Heart right ventricle (tissue), 16 donors: ENCODE results near the gene IQCK. TPM values are rescaled to one million over a fixed set of nuclear protein-coding genes. Genes with fewer than 3 reads are reported as not detected.
A peak's percentile ranks its signal among the peaks of the same experiment; 100 is the strongest.

Experiments
- ATAC-seq, 8 donors: fragments of 200-7000 bp; cut with Tn5 transposase; one replicate each; pipeline ENCODE4 v1.9.1; 2020; ENCODE audit warnings: mild to moderate bottlenecking in 8 of 8, moderate library complexity in 8 of 8, moderate number of reproducible peaks in 1 of 8
- DNase-seq, 2 donors: peaks; one replicate each; pipeline ENCODE4 v3.0.0-alpha.2; 2020
- H3K27ac ChIP-seq, 10 donors: fragments of 200-600 bp; sonication (generic) in 2 of 10; one replicate each; pipeline versions ENCODE4 v1.5.0 to v1.8.0; 2020 to 2022; ENCODE audit warnings: mild to moderate bottlenecking in 3 of 10
- H3K27me3 ChIP-seq, 7 donors: fragments of 200-600 bp; one replicate each; pipeline ENCODE4 v1.8.0; 2021 to 2022; ENCODE audit warnings: mild to moderate bottlenecking in 2 of 7
- H3K36me3 ChIP-seq, 9 donors: fragments of 200-600 bp; sonication (generic) in 1 of 9; one replicate each; pipeline versions ENCODE4 v1.5.0 to v1.8.0; 2020 to 2022; ENCODE audit warnings: mild to moderate bottlenecking in 2 of 9
- H3K4me1 ChIP-seq, 9 donors: fragments of 200-600 bp; sonication (generic) in 1 of 9; one replicate each; pipeline versions ENCODE4 v1.5.0 to v1.8.0; 2020 to 2022; ENCODE audit warnings: mild to moderate bottlenecking in 4 of 9
- H3K4me3 ChIP-seq, 10 donors: fragments of 200-600 bp; sonication (generic) in 2 of 10; one replicate each; pipeline versions ENCODE4 v1.5.0 to v1.8.0; 2020 to 2022; ENCODE audit warnings: mild to moderate bottlenecking in 7 of 10, moderate library complexity in 2 of 10
- H3K9me3 ChIP-seq, 11 donors: fragments of 200-600 bp in 10 of 11; sonication (generic) in 2 of 11; one replicate each; pipeline versions ENCODE4 v1.5.0 to v1.8.0; 2013 to 2022; ENCODE audit warnings: mild to moderate bottlenecking in 2 of 11, control low read depth in 1 of 11, moderate library complexity in 1 of 11
- WGBS, 2 donors: extraction: QIAGEN DNeasy Blood & Tissue Kit; methylation state at CpG; one replicate each; pipeline ENCODE4 v1.1.7; 2013; ENCODE audit warnings: inconsistent platforms in 1 of 2; 5-methylcytosine and 5-hydroxymethylcytosine counted together
- intact Hi-C, 10 donors: fragments of 100-400 bp; cut with DNase I; formaldehyde crosslinking; loops; one replicate each; pipeline versions ENCODE4 v1.11.1 to v1.14.2; 2022
- polyA plus RNA-seq, 2 donors: library from polyadenylated mRNA; stranded (reverse); fragments of 200-250 nt; gene quantifications; one replicate each; pipeline ENCODE4 v1.2.3, GENCODE V29; 2013
- total RNA-seq, 10 donors: library from RNA; stranded (reverse); fragmentation: NEBNext Ultra II Directional in 3 of 10; extraction: Animal tissue kit (Norgen Biotek cat#: 25700) in 3 of 10; gene quantifications; one replicate each; pipeline versions ENCODE4 v1.2.1 to v1.2.4, GENCODE V29; 2021 to 2023
- TF ChIP-seq, protein P1 (sequence below), 9 donors: fragments of 200-600 bp; sonication (generic) in 2 of 9; IDR thresholded peaks; one replicate each; pipeline versions ENCODE4 v1.5.0 to v1.8.0; 2021 to 2022; ENCODE audit warnings: antibody characterized with exemption in 9 of 9, mild to moderate bottlenecking in 5 of 9, moderate library complexity in 1 of 9
- donor health status: Arrhythmogenic right ventricular cardiomyopathy.
- donor health status: ischemic (EF 13 %, LVEDD 7.1; RV severe dilation, severe dysfunction).
- donor health status: healthy with polysubstance abuse.
- donor health status: DM: no; HTN: yes; CAD: no.
- donor health status: DM: no; HTN: no; CAD: no.
- donor health status: ischemic (EF 25% LVEDD 6.9; RV normal size, moderate dysfunction).
- donor health status: ischemic (EF 25% LVEDD 5.7; RV mildly dilated, moderate dysfunction).
- donor health status: healthy.
- donor health status: DM: yes; HTN: yes; CAD: no.
- donor health status: Ischemic cardiomyopathy.
- donor health status: ischemic (EF 35%, LVEDD 5.7; RV mildly dilated, moderate dysfunction).
- donor health status: nonischemic (EF 11% LVEDD 7.7; RV severe dilation, severe dysfunction).
- donor health status: DM: yes; HTN: yes; CAD: no.
- donor health status: PGD.
- donor health status: ischemic (EF 29% LVEDD 5.4; RV normal size, mild dysfunction).
- donor health status: nonischemic (EF 23%, LVEDD 6.1; RV moderate dilation, normal function).

Gene IQCK
- total and polyA plus RNA-seq, 12 donors: 5.5 to 11.7 (median 7.4) TPM

DNA sequence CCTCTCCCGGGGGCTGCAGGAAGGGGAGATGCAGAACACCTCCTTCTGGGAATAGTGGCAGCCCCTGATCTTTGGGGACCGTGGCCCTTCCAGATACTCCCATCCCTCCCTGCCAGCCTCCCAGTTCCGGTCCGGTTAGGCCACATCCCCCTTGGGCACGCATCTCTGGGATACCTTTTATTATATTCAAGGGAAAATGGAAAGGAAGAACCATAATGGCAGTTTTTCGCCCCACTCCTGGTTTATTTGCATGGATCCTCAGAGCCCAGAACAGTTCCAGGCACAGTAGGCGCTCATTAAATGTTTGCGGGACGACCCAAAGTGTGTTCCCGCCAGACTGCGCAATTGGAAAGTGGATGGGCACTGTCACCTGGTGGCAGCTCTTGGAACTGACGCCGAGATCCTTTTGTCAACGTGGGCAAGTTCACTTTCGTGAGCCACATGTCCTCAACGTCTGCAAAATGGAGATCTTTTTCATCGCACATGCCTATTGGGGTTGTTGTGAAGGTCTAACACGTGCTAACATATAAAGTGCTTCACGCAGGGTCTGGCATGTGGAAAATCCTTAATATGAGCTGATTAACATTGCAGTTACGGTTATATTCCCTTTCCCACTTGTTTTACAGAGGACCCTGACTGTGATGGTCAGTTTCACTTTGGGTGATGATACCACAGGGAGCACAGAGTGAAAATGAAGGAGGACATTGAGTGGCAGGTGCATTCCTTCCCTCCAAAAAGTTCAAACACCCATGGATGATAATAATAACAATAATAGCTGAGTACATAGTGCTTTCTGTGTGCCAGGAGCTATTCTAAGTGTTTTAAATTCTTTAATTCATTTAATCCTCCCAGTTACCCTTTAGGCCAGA is 168.2 kb downstream of the IQCK start:
- TF ChIP-seq, protein P1, sequence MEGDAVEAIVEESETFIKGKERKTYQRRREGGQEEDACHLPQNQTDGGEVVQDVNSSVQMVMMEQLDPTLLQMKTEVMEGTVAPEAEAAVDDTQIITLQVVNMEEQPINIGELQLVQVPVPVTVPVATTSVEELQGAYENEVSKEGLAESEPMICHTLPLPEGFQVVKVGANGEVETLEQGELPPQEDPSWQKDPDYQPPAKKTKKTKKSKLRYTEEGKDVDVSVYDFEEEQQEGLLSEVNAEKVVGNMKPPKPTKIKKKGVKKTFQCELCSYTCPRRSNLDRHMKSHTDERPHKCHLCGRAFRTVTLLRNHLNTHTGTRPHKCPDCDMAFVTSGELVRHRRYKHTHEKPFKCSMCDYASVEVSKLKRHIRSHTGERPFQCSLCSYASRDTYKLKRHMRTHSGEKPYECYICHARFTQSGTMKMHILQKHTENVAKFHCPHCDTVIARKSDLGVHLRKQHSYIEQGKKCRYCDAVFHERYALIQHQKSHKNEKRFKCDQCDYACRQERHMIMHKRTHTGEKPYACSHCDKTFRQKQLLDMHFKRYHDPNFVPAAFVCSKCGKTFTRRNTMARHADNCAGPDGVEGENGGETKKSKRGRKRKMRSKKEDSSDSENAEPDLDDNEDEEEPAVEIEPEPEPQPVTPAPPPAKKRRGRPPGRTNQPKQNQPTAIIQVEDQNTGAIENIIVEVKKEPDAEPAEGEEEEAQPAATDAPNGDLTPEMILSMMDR (IDR thresholded peaks at IDR 0.05): peak; percentile 99 to 100 (median 100)
- WGBS, 2 donors: 7 to 8% methylated on average over 20 of the region's 20 CpGs

DNA sequence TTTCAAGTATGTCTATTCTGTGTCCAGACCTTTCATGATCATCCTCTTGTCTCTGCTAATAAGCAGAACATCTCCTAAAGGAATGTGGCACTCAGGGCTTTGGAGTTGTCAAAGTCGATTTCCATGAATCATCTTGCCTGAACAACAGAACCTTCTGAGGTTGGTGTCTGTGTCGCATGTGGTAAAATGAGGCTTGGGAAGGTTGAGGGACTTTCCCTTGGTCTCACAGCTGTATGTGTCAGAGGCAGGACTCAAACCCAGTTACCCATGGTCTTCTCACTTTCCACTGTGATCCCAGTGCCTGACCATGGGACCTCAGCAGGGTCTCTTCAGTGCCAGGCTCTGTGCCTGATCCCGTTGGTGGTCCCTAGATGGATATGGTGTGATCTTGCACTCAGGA is 170.8 kb downstream of the IQCK start:
- 81 to 88% methylated on average over 3 of the region's 3 CpGs for WGBS, 2 donors
- no peak for DNase-seq
- intact Hi-C loops: loop anchor here in 6 of 10 donors (2.0 to 10.0 kb wide), 7 partner anchors 124 to 332 kb away; partner anchors contain the start of genes IQCK (in 1 of the 6), KNOP1 (in 1 of the 6) and VPS35L (in 1 of the 6)
- H3K27ac ChIP-seq: no peak overlapping the region
- peaks cover 0 to 18% (median 12%) of the 10 kb centered on the region in 9 donors for H3K4me1 ChIP-seq
- H3K27me3 ChIP-seq: peaks cover 0 to 18% (median 0%) of the 10 kb centered on the region in 7 donors
- no peak for ATAC-seq
- no peaks in the 10 kb centered on the region for H3K36me3 ChIP-seq
- H3K9me3 ChIP-seq: peaks cover 0 to 5% (median 0%) of the 10 kb centered on the region in 11 donors
- TF ChIP-seq, protein P1 (IDR thresholded peaks at IDR 0.05): no peak
- no peak overlapping the region for H3K4me3 ChIP-seq

More for the DNA sequence above, 168.2 kb downstream of the IQCK start:
- Histone ChIP-seq H3K27ac (no peak overlapping the region), H3K36me3 (peaks cover 0 to 6% (median 0%) of the 10 kb centered on the region in 9 donors), H3K4me3 (peak overlapping the region in 8 of 10 donors; percentile 74 to 97 (median 88)), H3K4me1 (peaks cover 0 to 34% (median 26%) of the 10 kb centered on the region in 9 donors), H3K9me3 (peaks cover 0 to 5% (median 0%) of the 10 kb centered on the region in 11 donors), H3K27me3 (peaks cover 0 to 39% (median 0%) of the 10 kb centered on the region in 7 donors)
- peak; percentile 77 to 78 for DNase-seq
- peak; percentile 22 to 69 (median 42) for ATAC-seq
- intact Hi-C loops: loop anchor here in 9 of 10 donors (1.0 to 10.0 kb wide), 11 partner anchors 122 to 329 kb away; partner anchors contain the start of genes IQCK (in 1 of the 9), KNOP1 (in 1 of the 9) and VPS35L (in 1 of the 9)

DNA sequence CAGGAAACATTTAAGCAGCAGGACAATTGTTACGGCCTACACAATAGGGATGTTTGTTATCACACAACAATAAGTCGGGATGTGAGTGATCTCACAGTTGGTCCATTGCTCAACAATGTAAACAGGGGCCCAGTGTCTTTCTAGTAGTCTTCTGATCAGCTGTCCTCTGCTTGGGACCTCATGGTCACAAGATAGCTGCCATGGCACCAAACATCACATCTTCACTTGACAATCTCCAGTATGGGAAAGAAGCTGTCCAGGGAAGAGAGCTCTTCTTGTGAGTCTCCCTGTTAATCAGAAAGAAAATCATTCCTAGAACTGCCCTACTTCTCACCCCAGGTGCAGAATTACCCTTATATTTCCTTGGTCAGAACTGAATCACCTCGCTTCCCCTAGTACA is 172.8 kb downstream of the IQCK start:
- WGBS, 2 donors: 89 to 90% methylated on average over 3 of the region's 3 CpGs
- intact Hi-C loops: no loop called here
- no peak overlapping the region for H3K27ac ChIP-seq
- peaks cover 0 to 5% (median 0%) of the 10 kb centered on the region in 11 donors for H3K9me3 ChIP-seq
- H3K36me3 ChIP-seq: no peaks in the 10 kb centered on the region
- H3K4me3 ChIP-seq: no peak overlapping the region
- DNase-seq: no peak
- peaks cover 0 to 8% (median 3%) of the 10 kb centered on the region in 9 donors for H3K4me1 ChIP-seq
- peaks cover 0 to under 1% (median 0%) of the 10 kb centered on the region in 7 donors for H3K27me3 ChIP-seq
- TF ChIP-seq, protein P1 (IDR thresholded peaks at IDR 0.05): no peak
- no peak for ATAC-seq

DNA sequence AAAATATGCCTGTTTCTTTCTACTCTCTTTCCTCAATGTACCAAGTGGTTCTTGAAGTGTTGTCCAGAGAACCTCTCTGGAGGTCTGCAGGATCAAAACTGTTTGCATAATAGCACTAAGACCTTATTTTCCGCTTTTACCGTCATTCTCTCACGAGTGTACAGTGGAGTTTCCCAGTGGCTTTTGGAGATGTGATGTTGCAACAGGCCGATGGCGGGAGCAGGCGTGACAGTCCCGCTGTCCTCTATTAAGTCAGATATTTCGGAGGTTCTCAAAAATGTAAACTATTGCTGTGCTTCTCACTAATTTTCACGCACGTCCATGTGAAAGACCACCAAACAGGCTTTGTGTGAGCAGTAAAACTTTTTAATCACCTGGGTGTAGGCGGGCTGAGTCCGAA is 174.8 kb downstream of the IQCK start:
- Histone ChIP-seq H3K4me1 (no peaks in the 10 kb centered on the region), H3K36me3 (no peaks in the 10 kb centered on the region), H3K27ac (no peak overlapping the region), H3K9me3 (peaks cover 0 to 5% (median 0%) of the 10 kb centered on the region in 11 donors), H3K4me3 (no peak overlapping the region), H3K27me3 (peaks cover 0 to 3% (median 0%) of the 10 kb centered on the region in 7 donors)
- WGBS, 2 donors: 93 to 95% methylated on average over 12 of the region's 12 CpGs
- DNase-seq: no peak
- TF ChIP-seq, protein P1 (IDR thresholded peaks at IDR 0.05): no peak
- intact Hi-C loops: no loop called here
- no peak for ATAC-seq
